K562 (cell line): Measurements from ENCODE around the gene TJP3. TPM values are rescaled to one million over a fixed set of nuclear protein-coding genes. Genes with fewer than 3 reads are reported as not detected.
A peak's percentile ranks its signal among the peaks of the same experiment; 100 is the strongest.

Experiments
- ARID4B ChIP-seq: sonication (generic); formaldehyde crosslinking; IDR thresholded peaks from 2 replicates; pipeline ENCODE4 v1.8.0; 2022; ENCODE audit warnings: mild to moderate bottlenecking, missing genetic modification reagents
- CEBPG ChIP-seq, 3 experiments: fragments of 200-800 bp in 1 of 3; sonication (Bioruptor generic) in 1 of 3; sonication (generic) in 1 of 3; formaldehyde crosslinking in 1 of 3; IDR thresholded peaks in 2 of 3; conservative IDR thresholded peaks in 1 of 3; 2 replicates each; pipeline versions ENCODE4 v1.6.1 to v1.8.0; 2016 to 2022; ENCODE audit warnings: missing compliant biosample characterization in 2 of 3, missing genetic modification characterization in 2 of 3, mild to moderate bottlenecking in 1 of 3, missing genetic modification reagents in 1 of 3
- CREM ChIP-seq: IDR thresholded peaks from 2 replicates; pipeline ENCODE4 v1.6.1; 2014; ENCODE audit warnings: antibody characterized with exemption, low read depth
- E2F5 ChIP-seq: sonication (generic); formaldehyde crosslinking; IDR thresholded peaks from 2 replicates; pipeline ENCODE4 v1.8.0; 2022; ENCODE audit warnings: mild to moderate bottlenecking, missing genetic modification reagents
- E2F6 ChIP-seq, 2 experiments: IDR thresholded peaks; 2 replicates each; pipeline ENCODE4 v1.6.1; 2011; ENCODE audit warnings: borderline replicate concordance in 1 of 2, control low read depth in 1 of 2, low read depth in 1 of 2, low read length in 1 of 2, mild to moderate bottlenecking in 1 of 2, mixed read lengths in 1 of 2, moderate library complexity in 1 of 2; ENCODE audit not compliant: insufficient read depth in 1 of 2, insufficient read length in 1 of 2, poor library complexity in 1 of 2, severe bottlenecking in 1 of 2; ENCODE audit errors: extremely low read depth in 1 of 2
- HCFC1 ChIP-seq: IDR thresholded peaks from 2 replicates; pipeline ENCODE4 v1.6.1; 2012; ENCODE audit warnings: low read depth, low read length, improper control_type of control experiment
- MAFF ChIP-seq: IDR thresholded peaks from 2 replicates; pipeline ENCODE4 v1.6.1; 2012; ENCODE audit warnings: low read length, improper control_type of control experiment
- MAX ChIP-seq: sonication (generic); formaldehyde crosslinking; IDR thresholded peaks from 2 replicates; pipeline ENCODE4 v1.9.0; 2022; ENCODE audit warnings: mild to moderate bottlenecking, missing genetic modification reagents
- PHF8 ChIP-seq: fragments of 200-600 bp; sonication (generic); IDR thresholded peaks from 2 replicates; pipeline ENCODE4 v1.6.1; 2012; ENCODE audit warnings: mixed run types, mild to moderate bottlenecking, inconsistent platforms, low read length, moderate library complexity, borderline replicate concordance
- PKNOX1 ChIP-seq: fragments of 450-650 bp; IDR thresholded peaks from 2 replicates; pipeline ENCODE4 v1.6.1; 2016
- RBM15 ChIP-seq: fragments of 200-400 bp; formaldehyde crosslinking; IDR thresholded peaks from 2 replicates; pipeline ENCODE4 v1.6.1; 2018; ENCODE audit warnings: mild to moderate bottlenecking, low read length, moderate library complexity; ENCODE audit not compliant: insufficient read depth
- SRSF3 ChIP-seq: fragments of 200-400 bp; formaldehyde crosslinking; IDR thresholded peaks from 2 replicates; pipeline ENCODE4 v1.6.1; 2016; ENCODE audit warnings: mild to moderate bottlenecking, low read length, moderate library complexity; ENCODE audit not compliant: insufficient read depth
- TAF7 ChIP-seq: fragments of 450-650 bp; IDR thresholded peaks from 2 replicates; pipeline ENCODE4 v1.6.1; 2016; ENCODE audit warnings: missing genetic modification characterization, missing compliant biosample characterization
- UBTF ChIP-seq, 2 experiments: IDR thresholded peaks; 2 replicates each; pipeline ENCODE4 v1.6.1; 2012; ENCODE audit warnings: improper control_type of control experiment in 2 of 2, low read depth in 2 of 2, low read length in 2 of 2, borderline replicate concordance in 1 of 2
- polyA plus RNA-seq, 8 experiments: library from polyadenylated mRNA; depleted of rRNA in 4 of 8; stranded (reverse) in 5 of 8; unstranded in 3 of 8; fragments of >200 nt; fragmentation: Nextera tagmentation in 2 of 8; fragmentation: Illumina TruSeq in 1 of 8; extraction: Ambion mirVana in 2 of 8; extraction: Trizol in 1 of 8; gene quantifications; 2 replicates each; pipeline versions ENCODE4 v1.2.1 to v1.2.3, GENCODE V29; 2011 to 2014; ENCODE audit warnings: inconsistent platforms in 1 of 8, missing spikeins in 1 of 8
- total RNA-seq, 7 experiments: library from RNA; depleted of rRNA in 6 of 7; stranded (reverse); fragments of >200 nt in 6 of 7; fragmentation: Illumina TruSeq in 2 of 7; extraction: Trizol in 2 of 7; gene quantifications; 2 replicates each; pipeline versions ENCODE4 v1.2.1 to v1.2.3, GENCODE V29; 2011 to 2021; ENCODE audit warnings: low replicate concordance in 1 of 7

Gene TJP3
- total and polyA plus RNA-seq, 9 of the 15 experiments (the other 6 are each of a cell fraction or from before 2014, with no cell fraction given), result 0.11 to 2.4 (median 0.57) TPM; not detected in 1

- TF ChIP-seq SRSF3 (no peak), ARID4B (0 out of 2 replicates have a peak, but pooled peaks have one; percentile 26), UBTF (IDR thresholded peaks at IDR 0.05; ENCODE audit: borderline replicate concordance in 1 of 2, low read depth in 2 of 2, low read length in 2 of 2) (0 out of 4 replicates have a peak, but pooled peaks of 1 of the 2 experiments have one; percentile 23), E2F6 (IDR thresholded peaks at IDR 0.05; ENCODE audit: borderline replicate concordance in 1 of 2, extremely low read depth in 1 of 2, insufficient read depth in 1 of 2, insufficient read length in 1 of 2, low read depth in 1 of 2, low read length in 1 of 2, poor library complexity in 1 of 2, severe bottlenecking in 1 of 2) (peak in 1 of 2 experiments; percentile 27), PKNOX1 (peak; percentile 14; the same call in 1 of the 2 replicates), CREM (peak; percentile 71), MAX (CRISPR knock-in tag) (peak; percentile 55), CEBPG (CRISPR knock-in tag; IDR thresholded peaks at IDR 0.05) (0 out of 2 replicates have a peak, but pooled peaks have one; percentile 16), CEBPG (tag; conservative IDR thresholded peaks at IDR 0.05 in 1 of 2, IDR thresholded peaks at IDR 0.05 in 1 of 2) (no peak), HCFC1 (no peak), PHF8 (no peak), E2F5 (CRISPR knock-in tag) (no peak), MAFF (no peak), RBM15 (no peak), TAF7 (tag) (no peak)
Measured at GRCh38 chr19:3684054-3684816, 23.9 kb upstream of the TJP3 start (continued).
